HG03135 (cell line): Measurements from ENCODE around the gene ARFIP1.

Experiments used
- ATAC-seq: cut with Tn5 transposase; IDR thresholded peaks from one replicate; pipeline ENCODE4 v1.9.1; 2021; ENCODE audit warnings: mild to moderate bottlenecking, moderate library complexity; ENCODE audit not compliant: unreplicated experiment

The ARFIP1 gene

DNA sequence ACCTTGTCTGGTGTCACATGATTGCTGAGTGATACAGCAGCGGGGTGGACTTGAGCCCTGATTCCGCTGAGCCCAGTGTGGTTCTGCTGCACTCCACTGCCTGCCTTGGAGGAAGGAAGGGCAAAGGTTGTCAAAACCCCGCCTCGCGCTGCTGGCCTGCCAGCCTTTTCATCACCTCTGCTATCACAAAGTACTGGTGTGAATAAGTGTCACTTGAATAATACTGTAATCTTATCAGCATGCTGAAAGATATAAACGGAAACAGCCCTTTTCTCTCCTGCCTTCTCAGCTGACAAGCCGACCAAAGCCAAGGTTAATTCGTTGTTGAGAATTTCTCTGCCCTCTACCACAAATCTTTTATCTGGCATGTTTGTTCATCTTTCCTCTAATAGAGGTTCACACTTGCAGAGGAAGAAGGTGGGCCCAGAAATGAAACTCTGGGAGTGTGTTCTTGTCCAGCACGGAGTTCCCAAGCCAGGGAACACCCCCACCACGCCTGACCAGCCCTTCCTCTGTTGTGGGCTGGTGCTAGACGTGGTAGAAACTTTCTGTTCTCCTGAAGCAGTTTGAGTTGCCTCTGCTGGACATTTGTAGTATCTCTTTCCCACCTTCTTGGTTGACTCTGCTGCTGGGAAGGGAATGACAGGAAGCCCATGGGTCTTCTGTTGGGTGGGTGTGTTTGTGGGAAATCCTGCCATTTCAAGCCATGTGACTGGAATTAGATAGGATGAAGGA, 177.8 kb downstream of the ARFIP1 start:
- ATAC-seq, result no peak

DNA sequence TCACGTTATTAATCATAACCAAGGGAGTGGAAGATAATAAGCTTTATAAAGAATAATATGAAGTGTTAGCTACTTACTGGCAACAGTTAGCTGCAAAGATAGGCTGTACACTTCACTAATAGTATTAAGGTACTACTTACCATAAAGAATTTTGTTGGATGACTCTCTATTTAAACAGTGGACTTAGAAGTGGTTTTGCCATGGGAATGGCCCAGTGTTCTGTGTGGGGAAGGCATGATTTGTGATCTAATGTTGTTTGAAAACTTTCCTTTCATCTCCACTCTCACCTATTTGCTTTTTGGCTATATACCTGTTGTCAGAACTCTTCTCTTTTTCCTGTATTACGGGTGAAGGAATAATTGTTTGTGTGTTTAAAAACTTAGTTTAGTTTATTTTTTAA, 179.3 kb downstream of the ARFIP1 start:
- no peak for ATAC-seq

- no peak for ATAC-seq
Measured at GRCh38 chr4:152960082-152960481, 180.3 kb downstream of the ARFIP1 start.

- no peak for ATAC-seq
Measured at GRCh38 chr4:152961014-152961772, 181.4 kb downstream of the ARFIP1 start.

- ATAC-seq, result no peak
Measured at GRCh38 chr4:152961773-152962115, 182.0 kb downstream of the ARFIP1 start.
